ENCODE results near the gene PLA2R1. TPM values are rescaled to one million over a fixed set of nuclear protein-coding genes. Genes with fewer than 3 reads are reported as not detected.

Gene PLA2R1
- total and polyA plus RNA-seq, 10 of the 15 experiments (the other 5 are each of a cell fraction or from before 2014, with no cell fraction given) = 0.01 to 0.05 (median 0.02) TPM; not detected in 6

- ChIA-PET CTCF (interaction anchor here (0.6 to 2.3 kb wide), 5 partner anchors 9 to 37 kb away, joined by 3 to 12 read pairs (median 5); no protein-coding TSS in a partner anchor), SMC1A (ENCODE audit: uncharacterized antibody, unreplicated experiment) (interaction anchor here (0.8 to 1.9 kb wide), 8 partner anchors 9 to 63 kb away, joined by 3 to 8 read pairs (median 4); partner anchors contain the start of gene LY75), POLR2A (interaction anchor here (0.7 to 1.1 kb wide), 2 partner anchors 9 to 13 kb away, joined by 3 read pairs; no protein-coding TSS in a partner anchor), RAD21 (ENCODE audit: unreplicated experiment) (interaction anchor here (1.1 to 1.7 kb wide), 4 partner anchors 9 to 19 kb away, joined by 3 to 6 read pairs (median 5); no protein-coding TSS in a partner anchor)
- no peaks in the 10 kb centered on the region; the same call in 2 of the 3 replicates for H3K9me3 ChIP-seq (replicated peaks; ENCODE audit: control insufficient read depth, insufficient read depth, low read length)
- no peaks in the 10 kb centered on the region for H3K79me2 ChIP-seq (ENCODE audit: control insufficient read depth, insufficient read depth, low read length)
- H3K4me3 ChIP-seq = no peak overlapping the region
- no TSS peak for BruUV-seq (replicated peaks)
- FAIRE-seq = no peak
- H3K4me1 ChIP-seq (ENCODE audit: control insufficient read depth, insufficient read depth, low read length) = peaks cover 21% of the 10 kb centered on the region
- no peaks in the 10 kb centered on the region for H3K36me3 ChIP-seq (ENCODE audit: control insufficient read depth in 2 of 2, insufficient read depth in 2 of 2, low read length in 1 of 2)
- H3K27me3 ChIP-seq (replicated peaks in 1 of 2; ENCODE audit: control insufficient read depth in 2 of 2, insufficient read depth in 2 of 2, low read length in 1 of 2) = no peaks in the 10 kb centered on the region
- H2AFZ ChIP-seq (ENCODE audit: control insufficient read depth, low read depth, low read length) = no peak overlapping the region
- H3K27ac ChIP-seq (ENCODE audit: control insufficient read depth, insufficient read depth) = no peak overlapping the region
- 90% methylated on average over 3 of the region's 3 CpGs for WGBS (ENCODE audit: insufficient coverage, insufficient replicate concordance, low lambda C conversion rate, missing lambda C conversion rate)
- intact Hi-C loops (cut with micrococcal nuclease; ENCODE audit: unreplicated experiment) (no loop called here), in situ Hi-C loops (cut with MboI) (no loop called here)
- DNase-seq (ENCODE audit: low read depth, low spot score) = no peak
- no peak overlapping the region for H3K9ac ChIP-seq (ENCODE audit: control insufficient read depth, insufficient read depth, low read length)
- ATAC-seq = no peak
- no peak for TF ChIP-seq MYB (IDR thresholded peaks at IDR 0.05; ENCODE audit: borderline replicate concordance, low read depth, low read length)
- TF ChIP-seq SREBF2 (IDR thresholded peaks at IDR 0.05; ENCODE audit: low read length) = no peak
- TF ChIP-seq ZNF274 (IDR thresholded peaks at IDR 0.05; ENCODE audit: insufficient read depth, insufficient read length) = no peak
- TF ChIP-seq USF2 (IDR thresholded peaks at IDR 0.05; ENCODE audit: borderline replicate concordance, low read depth, low read length) = no peak
- no peak for TF ChIP-seq PML (IDR thresholded peaks at IDR 0.05; ENCODE audit: low read length)
- TF ChIP-seq FOXM1 (IDR thresholded peaks at IDR 0.05; ENCODE audit: low read depth, low read length) = no peak
- TF ChIP-seq NFIC (IDR thresholded peaks at IDR 0.05; ENCODE audit: low read depth, low read length) = no peak
- no peak for TF ChIP-seq SUZ12 (IDR thresholded peaks at IDR 0.05; ENCODE audit: unreplicated experiment)
- no peak for TF ChIP-seq ZNF24 (IDR thresholded peaks at IDR 0.05)
- TF ChIP-seq KDM1A (IDR thresholded peaks at IDR 0.05; ENCODE audit: borderline replicate concordance) = no peak
- no peak for TF ChIP-seq TCF12 (IDR thresholded peaks at IDR 0.05; ENCODE audit: low read depth, low read length)
- TF ChIP-seq NFYA (IDR thresholded peaks at IDR 0.05; ENCODE audit: borderline replicate concordance, low read depth, low read length) = no peak
- no peak for TF ChIP-seq SIN3A (IDR thresholded peaks at IDR 0.05; ENCODE audit: low read depth, low read length)
- no peak for TF ChIP-seq NR2C2 (IDR thresholded peaks at IDR 0.05; ENCODE audit: borderline replicate concordance, control insufficient read depth, insufficient read length, low read depth)
- no peak for TF ChIP-seq POLR2AphosphoS5 (IDR thresholded peaks at IDR 0.05; ENCODE audit: low read length)
- TF ChIP-seq SMARCA5 (IDR thresholded peaks at IDR 0.05) = no peak
- no peak for TF ChIP-seq EP300 (IDR thresholded peaks at IDR 0.05; ENCODE audit: borderline replicate concordance in 1 of 2, control insufficient read depth in 1 of 2, low read depth in 2 of 2, low read length in 2 of 2)
- H3K4me2 ChIP-seq (ENCODE audit: control insufficient read depth, insufficient read depth) = no peak overlapping the region
- no peaks in the 10 kb centered on the region for H4K20me1 ChIP-seq (ENCODE audit: control insufficient read depth, insufficient read depth)
Measured at GRCh38 chr2:159959136-159959535, 103.3 kb downstream of the PLA2R1 start.
